Measurements from ENCODE around the gene ADGRE3.
"Not testable (repeated sequence)": the region's sequence is repeated elsewhere in the genome, so short reads cannot be mapped to it uniquely, and the experiment has no call there.

ADGRE3 gene

DNA sequence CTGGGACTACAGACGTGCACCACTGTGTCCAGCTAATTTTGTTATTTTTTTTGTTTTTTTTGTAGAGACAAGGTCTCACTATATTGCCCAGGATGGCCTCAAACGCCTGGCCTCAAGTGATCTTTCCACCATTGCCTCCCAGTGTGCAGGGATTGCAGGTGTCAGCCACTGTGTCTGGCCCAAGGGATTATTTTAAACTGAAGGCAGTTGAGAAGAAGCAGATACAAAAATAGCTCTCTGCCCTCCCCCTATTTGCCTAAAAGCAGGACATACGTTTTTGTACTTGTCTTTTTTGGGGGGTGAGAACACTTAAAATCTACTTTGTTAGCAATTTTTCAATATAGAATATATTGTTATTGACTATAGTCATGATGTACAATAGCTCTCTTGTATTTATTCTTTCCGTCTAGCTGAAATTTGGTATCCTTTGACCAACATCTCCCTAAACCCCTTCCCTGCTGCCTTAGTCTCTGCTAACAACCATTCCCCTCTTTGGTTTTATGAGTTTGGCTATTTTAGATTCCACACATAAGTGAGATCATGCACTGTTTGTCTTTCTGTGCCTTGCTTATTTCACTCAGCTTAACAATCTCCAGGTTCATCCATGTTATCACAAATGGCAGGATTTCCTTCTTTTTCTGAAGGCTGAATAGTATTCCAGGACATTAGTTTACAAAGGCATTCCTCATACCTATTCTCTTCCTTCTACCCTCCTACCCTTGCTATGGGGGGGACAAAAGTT lies 34.9 kb downstream of the ADGRE3 start:
- no peak for TF ChIP-seq ZNF274 (IDR thresholded peaks at IDR 0.05; ENCODE audit: low read depth, low read length)
- no peak overlapping the region for H3K4me3 ChIP-seq (ENCODE audit: low read length)

DNA sequence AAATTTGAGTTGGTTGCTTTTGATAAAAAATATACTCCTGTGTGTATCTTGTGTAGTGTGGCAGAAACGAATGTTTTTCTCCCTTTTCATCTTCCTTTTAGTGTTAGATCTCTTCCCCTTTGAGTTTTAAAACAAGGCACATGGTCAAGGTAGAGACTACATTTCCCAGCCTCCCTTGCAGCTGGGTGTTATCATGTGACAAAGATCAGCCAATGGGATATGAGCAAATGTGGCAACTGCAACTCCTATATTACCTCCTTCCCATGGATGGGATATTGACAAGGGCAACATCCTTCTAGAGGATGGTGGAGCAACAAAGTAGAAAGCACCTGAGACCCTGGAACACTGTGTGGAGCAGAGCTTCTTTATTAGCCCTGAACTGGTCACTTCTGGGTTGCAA lies 42.4 kb downstream of the ADGRE3 start:
- TF ChIP-seq ZNF274 (IDR thresholded peaks at IDR 0.05; ENCODE audit: low read depth, low read length): no peak
- no peak overlapping the region for H3K4me3 ChIP-seq (ENCODE audit: low read length)

- H3K4me3 ChIP-seq (ENCODE audit: low read length): no peak overlapping the region
- no peak for TF ChIP-seq ZNF274 (IDR thresholded peaks at IDR 0.05; ENCODE audit: low read depth, low read length)
Measured at GRCh38 chr19:14629557-14629956, 45.1 kb downstream of the ADGRE3 start.

DNA sequence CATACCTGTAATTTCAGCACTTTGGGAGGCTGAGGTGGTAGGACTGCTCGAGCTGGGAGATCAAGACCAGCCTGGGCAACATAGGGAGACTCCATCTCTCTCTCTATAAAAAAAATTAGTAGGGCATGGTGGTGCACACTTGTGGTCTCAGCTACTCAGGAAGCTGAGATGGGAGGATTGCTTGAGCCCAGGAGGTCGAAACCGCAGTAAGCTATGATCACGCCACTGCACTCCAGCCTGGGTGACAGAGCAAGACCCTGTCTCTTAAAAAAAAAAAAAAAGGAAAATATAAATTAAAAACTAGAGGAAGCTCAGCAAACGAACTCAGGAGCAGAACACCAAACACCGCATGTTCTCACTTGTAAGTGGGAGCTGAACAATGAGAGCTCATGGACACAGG lies 50.2 kb downstream of the ADGRE3 start:
- H3K4me3 ChIP-seq (ENCODE audit: low read length): not testable (repeated sequence)

- TF ChIP-seq ZNF274 (IDR thresholded peaks at IDR 0.05; ENCODE audit: low read depth, low read length): no peak
- no peak overlapping the region for H3K4me3 ChIP-seq (ENCODE audit: low read length)
Measured at GRCh38 chr19:14619404-14619803, 55.2 kb downstream of the ADGRE3 start.

GRCh38 chr19:14616407-14616806 lies 58.2 kb downstream of the ADGRE3 start:
- TF ChIP-seq ZNF274 (IDR thresholded peaks at IDR 0.05; ENCODE audit: low read depth, low read length): no peak
- H3K4me3 ChIP-seq (ENCODE audit: low read length): no peak overlapping the region

DNA sequence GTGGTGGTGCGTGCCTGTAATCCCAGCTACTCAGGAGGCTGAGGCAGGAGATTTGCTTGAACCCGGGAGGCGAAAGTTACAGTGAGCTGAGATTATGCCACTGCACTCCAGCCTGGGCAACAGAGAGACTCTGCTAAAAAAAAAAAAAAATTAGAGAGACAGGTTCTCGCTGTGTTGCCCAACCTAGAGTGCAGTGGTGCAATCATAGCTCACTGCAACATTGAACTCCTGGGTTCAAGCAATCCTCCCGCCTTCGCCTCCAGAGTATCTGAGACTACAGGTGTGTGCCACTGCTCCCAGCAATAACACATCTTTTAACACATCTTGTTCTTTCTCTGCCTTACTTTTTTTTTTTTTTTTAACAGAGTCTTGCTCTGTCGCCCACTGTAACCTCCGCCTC lies 59.0 kb downstream of the ADGRE3 start:
- TF ChIP-seq ZNF274 (IDR thresholded peaks at IDR 0.05; ENCODE audit: low read depth, low read length): no peak
- H3K4me3 ChIP-seq (ENCODE audit: low read length): no peak overlapping the region

- TF ChIP-seq ZNF274 (IDR thresholded peaks at IDR 0.05; ENCODE audit: low read depth, low read length): no peak
- H3K4me3 ChIP-seq (ENCODE audit: low read length): no peak overlapping the region
Measured at GRCh38 chr19:14614099-14614412, 60.6 kb downstream of the ADGRE3 start.

DNA sequence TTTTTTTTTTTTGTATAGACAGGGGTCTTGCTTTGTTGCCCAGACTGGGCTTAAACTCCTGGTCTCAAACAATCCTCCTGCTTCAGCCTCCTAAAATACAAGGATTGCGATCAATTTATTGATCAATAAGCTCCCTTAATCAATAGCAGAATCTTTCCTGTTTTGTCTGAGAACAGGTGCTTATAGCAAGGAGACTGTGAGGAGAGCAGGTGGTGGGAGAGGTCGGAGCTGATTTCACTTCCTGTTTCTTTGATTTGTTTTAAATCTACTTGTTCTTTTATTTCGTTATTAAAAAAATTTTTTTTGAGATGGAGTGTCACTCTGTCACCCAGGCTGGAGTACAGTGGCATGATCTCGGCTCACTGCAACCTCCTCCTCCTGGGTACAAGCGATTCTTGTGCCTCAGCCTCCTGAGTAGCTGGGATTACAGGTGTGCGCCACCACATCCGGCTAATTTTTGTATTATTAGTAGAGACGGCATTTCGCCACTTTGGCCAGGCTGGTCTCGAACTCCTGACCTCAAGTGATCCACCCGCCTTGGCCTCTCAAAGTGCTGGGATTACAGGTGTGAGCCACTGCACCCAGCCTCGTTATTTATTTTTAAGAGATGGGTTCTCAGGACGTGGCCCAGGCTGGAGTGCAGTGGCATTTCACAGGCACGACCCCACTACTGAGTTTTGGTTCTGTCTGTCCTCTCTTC lies 61.1 kb downstream of the ADGRE3 start:
- H3K4me3 ChIP-seq (ENCODE audit: low read length): not testable (repeated sequence)

DNA sequence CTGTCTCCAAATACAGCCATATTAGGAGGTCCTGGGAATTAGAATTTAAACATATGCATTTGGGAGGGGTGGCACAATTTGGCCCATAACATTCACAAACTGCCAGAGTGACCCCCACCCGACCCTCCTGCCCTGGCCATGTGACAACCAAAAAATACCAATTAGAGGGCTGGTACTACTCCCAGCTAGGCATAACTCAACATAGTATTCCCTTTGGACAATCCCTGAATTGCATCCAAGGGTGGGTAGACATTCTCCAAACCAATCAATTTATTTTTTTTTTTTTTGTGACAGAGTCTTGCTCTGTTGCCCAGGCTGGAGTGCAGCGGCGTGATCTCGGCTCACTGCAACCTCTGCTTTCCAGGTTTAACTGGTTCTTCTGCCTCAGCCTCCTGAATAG lies 62.0 kb downstream of the ADGRE3 start:
- H3K4me3 ChIP-seq (ENCODE audit: low read length): no peak overlapping the region
- TF ChIP-seq ZNF274 (IDR thresholded peaks at IDR 0.05; ENCODE audit: low read depth, low read length): no peak

DNA sequence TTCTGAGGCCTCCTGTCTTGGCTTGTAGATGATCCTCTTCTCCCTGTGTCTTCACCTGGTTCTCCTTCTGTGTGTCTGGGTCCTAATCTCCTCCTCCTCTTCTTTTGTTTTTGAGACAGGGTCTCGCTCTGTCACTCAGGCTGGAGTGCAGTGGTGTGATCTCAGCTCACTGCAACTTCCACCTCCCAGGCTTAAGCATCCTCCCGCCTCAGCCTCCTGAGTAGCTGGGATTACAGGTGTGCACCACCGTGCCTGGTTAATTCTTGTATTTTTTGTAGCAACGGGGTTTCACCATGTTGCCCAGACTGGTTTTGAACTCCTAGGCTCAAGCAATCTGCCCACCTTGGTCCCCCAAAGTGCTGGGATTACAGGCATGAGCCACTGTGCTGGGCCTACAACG lies 62.4 kb downstream of the ADGRE3 start:
- not testable (repeated sequence) for H3K4me3 ChIP-seq (ENCODE audit: low read length)

DNA sequence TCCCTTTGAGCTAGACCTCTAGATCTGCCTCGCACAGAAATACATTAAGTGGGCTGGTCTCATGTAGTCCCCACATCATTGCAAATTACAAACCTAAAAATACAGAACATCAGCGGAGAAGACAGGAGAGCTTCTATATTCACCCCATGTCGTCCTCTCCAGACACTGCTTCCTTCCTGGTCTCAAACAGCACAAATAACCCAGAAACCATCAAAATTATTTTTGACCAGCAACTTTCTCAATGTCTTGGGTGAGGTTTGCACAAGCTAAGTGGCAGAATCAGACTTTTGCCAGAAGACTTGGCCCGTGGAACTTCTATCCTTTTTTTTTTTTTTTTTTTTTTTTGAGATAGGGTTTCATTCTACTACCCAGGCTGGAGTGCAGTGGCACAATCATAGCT lies 63.6 kb downstream of the ADGRE3 start:
- H3K4me3 ChIP-seq (ENCODE audit: low read length): no peak overlapping the region
- TF ChIP-seq ZNF274 (IDR thresholded peaks at IDR 0.05; ENCODE audit: low read depth, low read length): no peak

GRCh38 chr19:14606627-14607026 lies 68.0 kb downstream of the ADGRE3 start:
- no peak for TF ChIP-seq ZNF274 (IDR thresholded peaks at IDR 0.05; ENCODE audit: low read depth, low read length)
- H3K4me3 ChIP-seq (ENCODE audit: low read length): no peak overlapping the region

GRCh38 chr19:14603990-14604387 lies 70.7 kb downstream of the ADGRE3 start:
- H3K4me3 ChIP-seq (ENCODE audit: low read length): no peak overlapping the region; the same call in 1 of the 2 replicates
- no peak for TF ChIP-seq ZNF274 (IDR thresholded peaks at IDR 0.05; ENCODE audit: low read depth, low read length)

- no peak for TF ChIP-seq ZNF274 (IDR thresholded peaks at IDR 0.05; ENCODE audit: low read depth, low read length)
Measured at GRCh38 chr19:14599548-14600147, 75.0 kb downstream of the ADGRE3 start.

More at GRCh38 chr19:14599548-14600147, 75.0 kb downstream of the ADGRE3 start:
- no peak overlapping the region for H3K4me3 ChIP-seq (ENCODE audit: low read length)
